Liver (tissue), 9 donors: ENCODE results near the gene RNF13. TPM values are rescaled to one million over a fixed set of nuclear protein-coding genes. Genes with fewer than 3 reads are reported as not detected.
"Not testable (repeated sequence)": the region's sequence is repeated elsewhere in the genome, so short reads cannot be mapped to it uniquely, and the experiment has no call there.

Experiments
- DNase-seq: peaks from one replicate; pipeline ENCODE4 v3.0.0-alpha.2; 2017; ENCODE audit warnings: low spot score
- H3K27ac ChIP-seq, 2 donors: one replicate each; pipeline ENCODE4 v1.7.0; 2013; ENCODE audit warnings: inconsistent platforms in 2 of 2, low read length in 2 of 2, control low read depth in 1 of 2, low read depth in 1 of 2, mild to moderate bottlenecking in 1 of 2
- H3K27me3 ChIP-seq, 4 donors: one replicate each; pipeline versions ENCODE4 v1.6.1 to v1.7.0; 2013; ENCODE audit warnings: low read length in 3 of 4, inconsistent platforms in 1 of 4, mild to moderate bottlenecking in 1 of 4, moderate library complexity in 1 of 4; ENCODE audit not compliant: control insufficient read depth in 4 of 4, insufficient read depth in 4 of 4
- H3K36me3 ChIP-seq, 4 donors: one replicate each; pipeline versions ENCODE4 v1.6.1 to v1.7.0; 2013; ENCODE audit warnings: low read length in 3 of 4, mild to moderate bottlenecking in 3 of 4, low read depth in 1 of 4, moderate library complexity in 1 of 4; ENCODE audit not compliant: control insufficient read depth in 4 of 4, insufficient read depth in 3 of 4
- H3K4me1 ChIP-seq, 4 donors: one replicate each; pipeline versions ENCODE4 v1.6.1 to v1.7.0; 2013; ENCODE audit warnings: low read length in 3 of 4, mild to moderate bottlenecking in 3 of 4, moderate library complexity in 1 of 4; ENCODE audit not compliant: control insufficient read depth in 4 of 4, insufficient read depth in 4 of 4
- H3K4me3 ChIP-seq, 3 donors: one replicate each; pipeline versions ENCODE4 v1.6.1 to v1.7.0; 2013; ENCODE audit warnings: low read length in 3 of 3, control low read depth in 1 of 3, low read depth in 1 of 3, mild to moderate bottlenecking in 1 of 3
- H3K9ac ChIP-seq, 2 donors: one replicate each; pipeline ENCODE4 v1.7.0; 2013; ENCODE audit warnings: low read length in 2 of 2, mild to moderate bottlenecking in 2 of 2, moderate library complexity in 2 of 2, control low read depth in 1 of 2, low read depth in 1 of 2
- H3K9me3 ChIP-seq, 4 donors: one replicate each; pipeline versions ENCODE4 v1.6.1 to v1.7.0; 2013; ENCODE audit warnings: low read length in 3 of 4; ENCODE audit not compliant: control insufficient read depth in 4 of 4
- ATF3 ChIP-seq: IDR thresholded peaks from 2 replicates; pipeline ENCODE4 v1.6.1; 2016; ENCODE audit warnings: antibody characterized with exemption
- EGR1 ChIP-seq, 2 donors: IDR thresholded peaks; 2 replicates each; pipeline ENCODE4 v1.6.1; 2016 to 2018; ENCODE audit warnings: antibody characterized with exemption in 2 of 2, low read depth in 2 of 2
- FOXA1 ChIP-seq: IDR thresholded peaks from 2 replicates; pipeline ENCODE4 v1.6.1; 2016; ENCODE audit warnings: antibody characterized with exemption
- FOXA2 ChIP-seq: IDR thresholded peaks from 2 replicates; pipeline ENCODE4 v1.6.1; 2016; ENCODE audit warnings: antibody characterized with exemption
- GABPA ChIP-seq, 2 donors: IDR thresholded peaks in 1 of 2; conservative IDR thresholded peaks in 1 of 2; 2 replicates each; pipeline ENCODE4 v1.6.1; 2016; ENCODE audit warnings: antibody characterized with exemption in 2 of 2, mild to moderate bottlenecking in 1 of 2, moderate library complexity in 1 of 2
- HNF4A ChIP-seq, 2 donors: conservative IDR thresholded peaks; 2 replicates each; pipeline ENCODE4 v1.6.1; 2016; ENCODE audit warnings: antibody characterized with exemption in 2 of 2, mild to moderate bottlenecking in 2 of 2
- HNF4G ChIP-seq: IDR thresholded peaks from 2 replicates; pipeline ENCODE4 v1.6.1; 2016; ENCODE audit warnings: antibody characterized with exemption
- JUND ChIP-seq, 2 donors: IDR thresholded peaks; 2 replicates each; pipeline ENCODE4 v1.6.1; 2016; ENCODE audit warnings: antibody characterized with exemption in 2 of 2
- NR2F2 ChIP-seq: IDR thresholded peaks from 2 replicates; pipeline ENCODE4 v1.6.1; 2016; ENCODE audit warnings: antibody characterized with exemption
- REST ChIP-seq: IDR thresholded peaks from 2 replicates; pipeline ENCODE4 v1.6.1; 2016; ENCODE audit warnings: antibody characterized with exemption, mild to moderate bottlenecking
- RXRA ChIP-seq, 2 donors: IDR thresholded peaks; 2 replicates each; pipeline ENCODE4 v1.6.1; 2017 to 2018; ENCODE audit warnings: antibody characterized with exemption in 2 of 2, mild to moderate bottlenecking in 1 of 2
- SP1 ChIP-seq: IDR thresholded peaks from 2 replicates; pipeline ENCODE4 v1.6.1; 2018; ENCODE audit warnings: antibody characterized with exemption, mild to moderate bottlenecking
- TAF1 ChIP-seq: conservative IDR thresholded peaks from 2 replicates; pipeline ENCODE4 v1.6.1; 2016; ENCODE audit warnings: antibody characterized with exemption, mild to moderate bottlenecking
- YY1 ChIP-seq: IDR thresholded peaks from 2 replicates; pipeline ENCODE4 v1.6.1; 2016; ENCODE audit warnings: antibody characterized with exemption, mild to moderate bottlenecking
- WGBS: extraction: QIAGEN DNeasy Blood & Tissue Kit; methylation state at CpG from one replicate; pipeline ENCODE4 v1.1.7; 2013; 5-methylcytosine and 5-hydroxymethylcytosine counted together
- polyA plus RNA-seq, 2 donors: library from polyadenylated mRNA; stranded (reverse) in 1 of 2; unstranded in 1 of 2; fragments of 200-250 nt in 1 of 2; fragments of >200 nt in 1 of 2; fragmentation: Nextera tagmentation in 1 of 2; extraction: Ambion mirVana in 1 of 2; gene quantifications; one replicate each; pipeline versions ENCODE4 v1.2.1 to v1.2.3, GENCODE V29; 2013 to 2015
- total RNA-seq, 2 donors: library from RNA; depleted of rRNA; stranded (reverse); fragments of >200 nt; gene quantifications; one replicate each; pipeline ENCODE4 v1.2.3, GENCODE V29; 2014
- TF ChIP-seq, protein P1 (sequence below): fragments of 150-350 bp; IDR thresholded peaks from 2 replicates; pipeline ENCODE4 v1.5.1; 2017; ENCODE audit warnings: improper control_type of control experiment, low read depth, low read length; ENCODE audit not compliant: missing input control
- TF ChIP-seq, protein P2 (sequence below): IDR thresholded peaks from 2 replicates; pipeline ENCODE4 v1.6.1; 2016; ENCODE audit warnings: antibody characterized with exemption
- donor health status: healthy.
- donor health status: healthy.
- donor health status: healthy.
- donor health status: healthy.
- donor health status: healthy.

The RNF13 gene
- total and polyA plus RNA-seq, 4 donors, result 31.3 to 70.5 (median 59.9) TPM

DNA sequence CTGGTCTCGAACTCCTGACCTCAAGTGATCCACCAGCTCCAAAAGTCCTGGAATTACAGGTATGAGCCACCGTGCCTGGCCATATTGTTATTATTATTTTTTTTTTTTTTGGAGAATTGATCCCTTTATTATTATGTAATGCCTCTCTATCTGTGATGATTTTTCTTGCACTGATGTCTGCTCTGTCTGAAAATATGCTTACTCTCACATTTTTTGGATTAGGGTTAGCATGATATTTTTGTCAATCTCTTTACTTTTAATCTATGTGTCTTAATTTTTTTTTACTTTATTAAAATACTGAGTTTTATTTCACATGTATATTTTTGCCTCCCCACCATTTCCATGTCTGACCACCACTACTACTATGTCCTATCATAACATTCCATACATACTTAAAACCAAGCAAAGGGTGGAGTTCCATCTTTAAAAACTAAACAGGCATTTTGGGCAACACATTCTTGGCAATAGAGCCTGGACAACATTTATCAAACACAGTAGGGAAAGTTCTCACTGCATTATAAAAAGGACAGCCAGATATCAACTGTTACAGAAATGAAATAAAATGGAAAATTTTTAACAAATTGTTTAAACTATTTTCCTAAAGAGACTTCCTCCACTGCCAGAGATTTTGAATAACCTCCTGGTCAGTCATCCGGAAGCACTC is 125.5 kb downstream of the RNF13 start:
- peak in 1 of 2 donors; percentile 38 for TF ChIP-seq RXRA (IDR thresholded peaks at IDR 0.05)
- H3K27me3 ChIP-seq, H3K9ac ChIP-seq, H3K4me3 ChIP-seq, DNase-seq, H3K9me3 ChIP-seq, H3K27ac ChIP-seq, H3K36me3 ChIP-seq: not testable (repeated sequence)
- WGBS, result 95% methylated on average over 3 of the region's 3 CpGs
- H3K4me1 ChIP-seq, result peaks cover 2 to 16% (median 9%) of the 10 kb centered on the region in 4 donors

GRCh38 chr3:149941186-149941585 is 128.2 kb downstream of the RNF13 start:
- no peak overlapping the region for H3K9ac ChIP-seq
- no peak overlapping the region for H3K4me3 ChIP-seq
- 99% methylated on average over 2 of the region's 2 CpGs for WGBS
- peaks cover 0 to 6% (median 4%) of the 10 kb centered on the region in 4 donors for H3K4me1 ChIP-seq
- H3K36me3 ChIP-seq, result peaks cover 0 to 3% (median under 1%) of the 10 kb centered on the region in 4 donors
- H3K9me3 ChIP-seq, result no peaks in the 10 kb centered on the region
- DNase-seq, result no peak
- TF ChIP-seq REST (no peak), HNF4G (no peak), FOXA1 (no peak), EGR1 (IDR thresholded peaks at IDR 0.05; ENCODE audit: low read depth in 2 of 2) (no peak), TAF1 (no peak), HNF4A (conservative IDR thresholded peaks at IDR 0.05) (no peak), YY1 (no peak), JUND (IDR thresholded peaks at IDR 0.05) (no peak)
- TF ChIP-seq, protein P1, sequence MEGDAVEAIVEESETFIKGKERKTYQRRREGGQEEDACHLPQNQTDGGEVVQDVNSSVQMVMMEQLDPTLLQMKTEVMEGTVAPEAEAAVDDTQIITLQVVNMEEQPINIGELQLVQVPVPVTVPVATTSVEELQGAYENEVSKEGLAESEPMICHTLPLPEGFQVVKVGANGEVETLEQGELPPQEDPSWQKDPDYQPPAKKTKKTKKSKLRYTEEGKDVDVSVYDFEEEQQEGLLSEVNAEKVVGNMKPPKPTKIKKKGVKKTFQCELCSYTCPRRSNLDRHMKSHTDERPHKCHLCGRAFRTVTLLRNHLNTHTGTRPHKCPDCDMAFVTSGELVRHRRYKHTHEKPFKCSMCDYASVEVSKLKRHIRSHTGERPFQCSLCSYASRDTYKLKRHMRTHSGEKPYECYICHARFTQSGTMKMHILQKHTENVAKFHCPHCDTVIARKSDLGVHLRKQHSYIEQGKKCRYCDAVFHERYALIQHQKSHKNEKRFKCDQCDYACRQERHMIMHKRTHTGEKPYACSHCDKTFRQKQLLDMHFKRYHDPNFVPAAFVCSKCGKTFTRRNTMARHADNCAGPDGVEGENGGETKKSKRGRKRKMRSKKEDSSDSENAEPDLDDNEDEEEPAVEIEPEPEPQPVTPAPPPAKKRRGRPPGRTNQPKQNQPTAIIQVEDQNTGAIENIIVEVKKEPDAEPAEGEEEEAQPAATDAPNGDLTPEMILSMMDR, result no peak
- TF ChIP-seq, protein P2, sequence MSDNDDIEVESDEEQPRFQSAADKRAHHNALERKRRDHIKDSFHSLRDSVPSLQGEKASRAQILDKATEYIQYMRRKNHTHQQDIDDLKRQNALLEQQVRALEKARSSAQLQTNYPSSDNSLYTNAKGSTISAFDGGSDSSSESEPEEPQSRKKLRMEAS, result no peak
- H3K27ac ChIP-seq, result no peak overlapping the region
- H3K27me3 ChIP-seq, result no peaks in the 10 kb centered on the region

DNA sequence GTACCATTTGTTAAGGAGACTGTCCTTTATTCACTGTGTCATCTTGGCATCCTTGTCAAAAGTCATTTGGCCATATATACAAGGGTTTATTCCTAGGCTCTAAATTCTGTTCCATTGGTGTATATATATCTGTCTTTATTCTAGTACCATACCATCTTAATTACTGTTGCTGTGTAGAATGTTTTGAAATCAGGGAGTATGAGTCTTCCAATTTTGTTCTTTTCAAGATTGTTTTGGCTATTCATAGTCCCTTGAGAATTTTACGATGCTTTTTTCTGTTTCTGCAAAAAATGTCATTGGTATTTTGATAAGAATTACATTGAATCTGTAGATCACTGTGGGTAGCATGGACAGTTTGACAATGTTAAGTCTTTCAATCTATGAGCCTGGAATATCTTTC is 128.9 kb downstream of the RNF13 start:
- no peaks in the 10 kb centered on the region for H3K27me3 ChIP-seq
- H3K27ac ChIP-seq, result no peak overlapping the region
- H3K9me3 ChIP-seq, result no peaks in the 10 kb centered on the region
- WGBS, result 96% methylated on average over 1 of the region's 1 CpG
- peaks cover 0 to 2% (median 1%) of the 10 kb centered on the region in 4 donors for H3K4me1 ChIP-seq
- peaks cover 0 to 3% (median under 1%) of the 10 kb centered on the region in 4 donors for H3K36me3 ChIP-seq
- H3K4me3 ChIP-seq, result no peak overlapping the region
- DNase-seq, result no peak
- H3K9ac ChIP-seq, result no peak overlapping the region
- no peak for TF ChIP-seq HNF4G
- TF ChIP-seq GABPA (IDR thresholded peaks at IDR 0.05 in 1 of 2, conservative IDR thresholded peaks at IDR 0.05 in 1 of 2), result no peak
- TF ChIP-seq, protein P1, result no peak
- no peak for TF ChIP-seq FOXA1
- no peak for TF ChIP-seq YY1
- no peak for TF ChIP-seq SP1
- no peak for TF ChIP-seq ATF3
- no peak for TF ChIP-seq NR2F2
- no peak for TF ChIP-seq FOXA2
- no peak for TF ChIP-seq EGR1 (IDR thresholded peaks at IDR 0.05; ENCODE audit: low read depth in 2 of 2)
- TF ChIP-seq HNF4A (conservative IDR thresholded peaks at IDR 0.05), result no peak
